Measurements from ENCODE around the gene KLF7. TPM values are rescaled to one million over a fixed set of nuclear protein-coding genes. Genes with fewer than 3 reads are reported as not detected.

KLF7 gene
- total and polyA plus RNA-seq, 2 donors, result 8.5 to 11.0 TPM

GRCh38 chr2:207032490-207032889 is 133.3 kb downstream of the KLF7 start:
- Histone ChIP-seq H3K27ac (ENCODE audit: low read depth in 1 of 2, low read length in 1 of 2) (no peak overlapping the region), H3K27me3 (ENCODE audit: control insufficient read depth in 2 of 2, insufficient read depth in 1 of 2, low read length in 1 of 2) (no peaks in the 10 kb centered on the region), H3K9me3 (ENCODE audit: control insufficient read depth in 2 of 2, insufficient read depth in 1 of 2, low read length in 1 of 2) (no peaks in the 10 kb centered on the region), H3K4me1 (ENCODE audit: control insufficient read depth in 2 of 2, insufficient read depth in 2 of 2, low read length in 2 of 2) (no peaks in the 10 kb centered on the region), H3K4me3 (ENCODE audit: low read length in 2 of 2) (no peak overlapping the region), H3K36me3 (ENCODE audit: control insufficient read depth in 2 of 2, insufficient read depth in 2 of 2, low read length in 1 of 2) (no peaks in the 10 kb centered on the region)
- 96% methylated on average over 2 of the region's 2 CpGs for WGBS
- DNase-seq (ENCODE audit: low read depth in 6 of 9, low spot score in 9 of 9), result no peak

Other genes starting within 250 kb of the KLF7 start
- gene CPO, start 226.4 kb downstream of the KLF7 start, total RNA-seq, result 0.19 TPM
- gene CPO, start 226.4 kb downstream of the KLF7 start, polyA plus RNA-seq, result 0.27 TPM